ENCODE results near the gene ZNF580. TPM values are rescaled to one million over a fixed set of nuclear protein-coding genes. Genes with fewer than 3 reads are reported as not detected.

The ZNF580 gene
- total RNA-seq, 1 donor from 2014 or later, result 10.4 TPM

DNA sequence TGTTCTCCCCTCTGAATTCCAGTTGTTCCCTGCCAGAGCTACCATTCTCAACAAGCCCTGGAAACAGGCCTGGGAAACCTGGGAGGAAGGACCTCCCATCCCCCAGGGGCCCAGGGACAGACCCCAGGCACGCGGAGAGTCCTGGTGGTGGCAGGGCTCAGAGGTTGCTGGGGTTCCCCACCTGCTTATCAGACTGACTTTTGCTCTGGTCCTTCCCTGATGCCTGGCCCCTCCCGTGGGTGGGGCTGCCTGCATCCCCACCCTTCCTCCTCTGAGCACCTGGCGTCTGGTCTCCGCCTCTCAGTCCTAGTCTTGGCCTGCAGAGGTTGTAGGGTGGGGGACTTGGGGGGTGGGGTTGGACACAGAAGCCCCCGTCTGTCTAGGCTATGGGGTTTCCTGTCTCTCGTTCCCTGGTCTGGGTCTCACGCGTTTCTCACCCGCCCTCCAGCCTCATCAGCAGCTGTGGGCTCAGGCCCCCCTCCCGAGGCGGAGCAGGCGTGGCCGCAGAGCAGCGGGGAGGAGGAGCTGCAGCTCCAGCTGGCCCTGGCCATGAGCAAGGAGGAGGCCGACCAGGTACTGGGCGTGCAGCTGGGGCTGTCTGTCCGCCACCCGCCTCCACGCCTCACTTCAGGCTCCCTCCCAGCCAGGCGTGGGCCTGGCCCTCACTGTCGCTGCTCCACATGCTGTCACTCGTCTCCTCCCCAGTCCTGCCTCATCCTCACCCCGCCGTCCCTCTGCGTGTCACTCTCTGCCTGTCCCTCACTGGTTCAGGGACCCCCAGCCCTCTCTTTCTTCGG lies 47.8 kb downstream of the ZNF580 start:
- H3K36me3 ChIP-seq (ENCODE audit: control insufficient read depth, insufficient read depth, low read length), result peaks cover 6% of the 10 kb centered on the region
- DNase-seq (ENCODE audit: low read depth), result no peak
- H3K27me3 ChIP-seq (ENCODE audit: control insufficient read depth, insufficient read depth, low read length), result no peaks in the 10 kb centered on the region
- no peak for TF ChIP-seq CTCF (IDR thresholded peaks at IDR 0.05; ENCODE audit: insufficient read depth, low read length, poor library complexity, severe bottlenecking)
- H3K4me3 ChIP-seq (ENCODE audit: low read depth, low read length), result no peak overlapping the region

GRCh38 chr19:55689411-55690108 lies 48.8 kb downstream of the ZNF580 start:
- DNase-seq (ENCODE audit: low read depth), result no peak
- no peak overlapping the region for H3K4me3 ChIP-seq (ENCODE audit: low read depth, low read length)
- TF ChIP-seq CTCF (IDR thresholded peaks at IDR 0.05; ENCODE audit: insufficient read depth, low read length, poor library complexity, severe bottlenecking), result no peak
- no peaks in the 10 kb centered on the region for H3K27me3 ChIP-seq (ENCODE audit: control insufficient read depth, insufficient read depth, low read length)
- H3K36me3 ChIP-seq (ENCODE audit: control insufficient read depth, insufficient read depth, low read length), result peaks cover 6% of the 10 kb centered on the region

DNA sequence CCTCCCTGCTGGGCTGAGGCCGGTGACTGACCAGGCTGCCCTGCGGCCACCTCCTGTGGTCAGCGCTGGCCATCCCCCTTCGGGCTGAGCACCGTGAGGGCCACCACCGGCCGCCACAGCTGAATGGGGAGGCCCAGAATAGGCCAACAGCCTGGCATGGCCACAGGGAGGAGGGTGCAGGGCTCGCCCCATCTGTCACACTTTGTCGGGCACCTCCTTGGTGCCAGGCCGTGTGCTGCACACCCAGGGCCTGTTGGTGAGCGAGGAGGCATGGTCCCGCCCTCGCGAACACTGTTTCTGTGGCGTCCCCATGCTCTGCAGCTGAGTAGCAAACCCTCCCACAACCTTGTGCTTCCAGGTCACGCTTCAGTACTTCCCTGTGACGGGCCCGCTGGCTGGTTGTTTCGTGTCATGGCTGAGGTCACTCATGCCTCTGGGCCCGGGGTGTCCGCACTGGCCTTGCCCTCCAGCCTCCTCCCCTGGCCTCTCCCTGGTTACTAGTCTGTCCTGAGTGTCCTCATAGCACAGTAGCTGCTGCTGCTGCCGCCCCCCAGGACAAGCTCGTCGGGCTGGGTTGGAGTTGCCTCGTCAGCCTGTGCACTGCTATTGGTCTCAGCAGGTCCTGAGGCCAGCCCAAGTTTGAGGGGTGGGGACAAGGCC lies 49.4 kb downstream of the ZNF580 start:
- H3K36me3 ChIP-seq (ENCODE audit: control insufficient read depth, insufficient read depth, low read length), result peaks cover 6% of the 10 kb centered on the region

GRCh38 chr19:55690769-55691545 lies 50.2 kb downstream of the ZNF580 start:
- no peak for TF ChIP-seq CTCF (IDR thresholded peaks at IDR 0.05; ENCODE audit: insufficient read depth, low read length, poor library complexity, severe bottlenecking)
- DNase-seq (ENCODE audit: low read depth), result no peak
- H3K36me3 ChIP-seq (ENCODE audit: control insufficient read depth, insufficient read depth, low read length), result peaks cover 4% of the 10 kb centered on the region
- no peaks in the 10 kb centered on the region for H3K27me3 ChIP-seq (ENCODE audit: control insufficient read depth, insufficient read depth, low read length)
- no peak overlapping the region for H3K4me3 ChIP-seq (ENCODE audit: low read depth, low read length)

More for the DNA sequence above, 49.4 kb downstream of the ZNF580 start:
- DNase-seq (ENCODE audit: low read depth), result no peak
- TF ChIP-seq CTCF (IDR thresholded peaks at IDR 0.05; ENCODE audit: insufficient read depth, low read length, poor library complexity, severe bottlenecking), result no peak
- H3K4me3 ChIP-seq (ENCODE audit: low read depth, low read length), result no peak overlapping the region
- H3K27me3 ChIP-seq (ENCODE audit: control insufficient read depth, insufficient read depth, low read length), result no peaks in the 10 kb centered on the region

GRCh38 chr19:55691561-55692481 lies 51.0 kb downstream of the ZNF580 start:
- Histone ChIP-seq H3K27me3 (ENCODE audit: control insufficient read depth, insufficient read depth, low read length) (no peaks in the 10 kb centered on the region), H3K36me3 (ENCODE audit: control insufficient read depth, insufficient read depth, low read length) (peaks cover 3% of the 10 kb centered on the region), H3K4me3 (ENCODE audit: low read depth, low read length) (no peak overlapping the region)
- TF ChIP-seq CTCF (IDR thresholded peaks at IDR 0.05; ENCODE audit: insufficient read depth, low read length, poor library complexity, severe bottlenecking), result no peak
- no peak for DNase-seq (ENCODE audit: low read depth)
